IPS DF 4.7 (cell line): Measurements from ENCODE around the gene ATP13A3.

Experiments used
- DNase-seq: peaks from one replicate; pipeline ENCODE4 v3.0.0-alpha.2; 2013; ENCODE audit warnings: low spot score; ENCODE audit errors: extremely low read depth

The ATP13A3 gene

GRCh38 chr3:194443901-194444300 is 42.9 kb downstream of the ATP13A3 start:
- no peak for DNase-seq

GRCh38 chr3:194440756-194441155 is 46.0 kb downstream of the ATP13A3 start:
- DNase-seq = no peak

- no peak for DNase-seq
Observed at GRCh38 chr3:194439881-194440550, 46.8 kb downstream of the ATP13A3 start.

- DNase-seq = no peak
Observed at GRCh38 chr3:194434503-194434902, 52.3 kb downstream of the ATP13A3 start.

- DNase-seq = no peak
Observed at GRCh38 chr3:194431554-194431953, 55.2 kb downstream of the ATP13A3 start.

GRCh38 chr3:194425399-194425798 is 61.4 kb downstream of the ATP13A3 start:
- no peak for DNase-seq

GRCh38 chr3:194424953-194425352 is 61.8 kb downstream of the ATP13A3 start:
- no peak for DNase-seq

- no peak for DNase-seq
Observed at GRCh38 chr3:194424373-194424772, 62.4 kb downstream of the ATP13A3 start.

- DNase-seq = no peak
Observed at GRCh38 chr3:194423317-194423716, 63.5 kb downstream of the ATP13A3 start.

GRCh38 chr3:194422188-194422587 is 64.6 kb downstream of the ATP13A3 start:
- DNase-seq = no peak

- no peak for DNase-seq
Observed at GRCh38 chr3:194418671-194419070, 68.1 kb downstream of the ATP13A3 start.

- no peak for DNase-seq
Observed at GRCh38 chr3:194407423-194407822, 79.4 kb downstream of the ATP13A3 start.

- DNase-seq = no peak
Observed at GRCh38 chr3:194405766-194406165, 81.0 kb downstream of the ATP13A3 start.

- no peak for DNase-seq
Observed at GRCh38 chr3:194404365-194405140, 82.2 kb downstream of the ATP13A3 start.

- DNase-seq = no peak
Observed at GRCh38 chr3:194401868-194402329, 84.9 kb downstream of the ATP13A3 start.

GRCh38 chr3:194401346-194401745 is 85.5 kb downstream of the ATP13A3 start:
- DNase-seq = no peak

GRCh38 chr3:194399874-194400411 is 86.9 kb downstream of the ATP13A3 start:
- no peak for DNase-seq

- no peak for DNase-seq
Observed at GRCh38 chr3:194399166-194399565, 87.6 kb downstream of the ATP13A3 start, which contains the start of gene GP5. Gene GP5 (minus strand): TSS chr3:194399266. CDS start chr3:194398282, 984 bp downstream.

- DNase-seq = no peak
Observed at GRCh38 chr3:194397757-194398312, 89.0 kb downstream of the ATP13A3 start.

GRCh38 chr3:194396859-194397756 is 89.7 kb downstream of the ATP13A3 start:
- DNase-seq = no peak

GRCh38 chr3:194396539-194396858 is 90.3 kb downstream of the ATP13A3 start:
- DNase-seq = no peak
